Endodermal cell (in vitro differentiated cells): Measurements from ENCODE around the gene PLA2G15. TPM values are rescaled to one million over a fixed set of nuclear protein-coding genes. Genes with fewer than 3 reads are reported as not detected.
A peak's percentile ranks its signal among the peaks of the same experiment; 100 is the strongest.

Experiments used
- DNase-seq: peaks from one replicate; pipeline ENCODE4 v3.0.0-alpha.2; 2017
- H3K27ac ChIP-seq: 2 replicates; pipeline ENCODE4 v1.5.1; 2013; ENCODE audit warnings: mild to moderate bottlenecking, low read depth, low read length, moderate library complexity
- H3K27me3 ChIP-seq: 2 replicates; pipeline ENCODE4 v1.6.1; 2013; ENCODE audit warnings: mild to moderate bottlenecking, low read length, moderate library complexity; ENCODE audit not compliant: insufficient read depth, control insufficient read depth, poor library complexity, severe bottlenecking
- H3K36me3 ChIP-seq: 2 replicates; pipeline ENCODE4 v1.7.0; 2013; ENCODE audit warnings: mild to moderate bottlenecking, low read length, moderate library complexity; ENCODE audit not compliant: control insufficient read depth, insufficient read depth
- H3K4me1 ChIP-seq: one replicate; pipeline ENCODE4 v1.7.0; 2013; ENCODE audit warnings: low read length; ENCODE audit not compliant: control insufficient read depth, insufficient read depth
- H3K4me3 ChIP-seq: 2 replicates; pipeline ENCODE4 v1.5.1; 2013; ENCODE audit warnings: mild to moderate bottlenecking, low read length, moderate library complexity
- H3K9ac ChIP-seq: 2 replicates; pipeline ENCODE4 v1.6.1; 2013; ENCODE audit warnings: mild to moderate bottlenecking, low read length, moderate library complexity; ENCODE audit not compliant: poor library complexity, severe bottlenecking; ENCODE audit errors: extremely low read depth
- H3K9me3 ChIP-seq: 2 replicates; pipeline ENCODE4 v1.6.1; 2013; ENCODE audit warnings: mild to moderate bottlenecking, low read length, moderate library complexity; ENCODE audit not compliant: control insufficient read depth
- H3K27ac Mint-ChIP-seq: 2 replicates; pipeline ENCODE4 v1.8.0; 2020; ENCODE audit warnings: mixed read lengths
- H3K27me3 Mint-ChIP-seq: 2 replicates; pipeline ENCODE4 v1.8.0; 2021; ENCODE audit warnings: mild to moderate bottlenecking, mixed read lengths; ENCODE audit not compliant: insufficient read depth
- H3K36me3 Mint-ChIP-seq: 2 replicates; pipeline ENCODE4 v1.8.0; 2020; ENCODE audit warnings: low read depth, mixed read lengths
- H3K4me1 Mint-ChIP-seq: 2 replicates; pipeline ENCODE4 v1.8.0; 2020; ENCODE audit warnings: mixed read lengths
- H3K4me3 Mint-ChIP-seq: 2 replicates; pipeline ENCODE4 v1.8.0; 2020; ENCODE audit warnings: mild to moderate bottlenecking, moderate library complexity, mixed read lengths
- H3K9me3 Mint-ChIP-seq: 2 replicates; pipeline ENCODE4 v1.8.0; 2020; ENCODE audit warnings: mild to moderate bottlenecking, mixed read lengths
- WGBS, 2 experiments: methylation state at CpG; one replicate each; pipeline versions ENCODE4 v1.1.5 to v1.1.7; 2013; ENCODE audit warnings: missing lambda C conversion rate in 2 of 2, mixed read lengths in 1 of 2; ENCODE audit not compliant: insufficient coverage in 1 of 2, insufficient read length in 1 of 2; 5-methylcytosine and 5-hydroxymethylcytosine counted together
- total RNA-seq, 2 donors: library from RNA; stranded (reverse); fragmentation: NEBNext Ultra II Directional in 1 of 2; extraction: Animal tissue kit (Norgen Biotek cat#: 25700) in 1 of 2; gene quantifications; 2 replicates in 1 of 2; 3 replicates in 1 of 2; pipeline ENCODE4 v1.2.1, GENCODE V29; 2021
- TF ChIP-seq, protein P1 (sequence below): fragments of 200-600 bp; sonication (generic); conservative IDR thresholded peaks from 2 replicates; pipeline ENCODE4 v1.5.0; 2021; ENCODE audit warnings: antibody characterized with exemption, mild to moderate bottlenecking

Gene PLA2G15
- total RNA-seq, 2 donors from 2014 or later = 8.7 to 10.0 TPM

DNA sequence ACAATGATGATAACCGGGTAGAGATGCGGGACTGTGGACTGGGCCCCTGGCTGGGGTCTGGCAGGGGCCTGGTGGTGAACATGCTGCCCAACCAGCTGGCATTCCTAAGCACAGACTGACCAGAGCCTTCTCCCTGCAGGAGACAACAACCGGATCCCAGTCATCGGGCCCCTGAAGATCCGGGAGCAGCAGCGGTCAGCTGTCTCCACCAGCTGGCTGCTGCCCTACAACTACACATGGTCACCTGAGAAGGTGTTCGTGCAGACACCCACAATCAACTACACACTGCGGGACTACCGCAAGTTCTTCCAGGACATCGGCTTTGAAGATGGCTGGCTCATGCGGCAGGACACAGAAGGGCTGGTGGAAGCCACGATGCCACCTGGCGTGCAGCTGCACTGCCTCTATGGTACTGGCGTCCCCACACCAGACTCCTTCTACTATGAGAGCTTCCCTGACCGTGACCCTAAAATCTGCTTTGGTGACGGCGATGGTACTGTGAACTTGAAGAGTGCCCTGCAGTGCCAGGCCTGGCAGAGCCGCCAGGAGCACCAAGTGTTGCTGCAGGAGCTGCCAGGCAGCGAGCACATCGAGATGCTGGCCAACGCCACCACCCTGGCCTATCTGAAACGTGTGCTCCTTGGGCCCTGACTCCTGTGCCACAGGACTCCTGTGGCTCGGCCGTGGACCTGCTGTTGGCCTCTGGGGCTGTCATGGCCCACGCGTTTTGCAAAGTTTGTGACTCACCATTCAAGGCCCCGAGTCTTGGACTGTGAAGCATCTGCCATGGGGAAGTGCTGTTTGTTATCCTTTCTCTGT lies 14.0 kb downstream of the PLA2G15 start:
- Histone ChIP-seq H3K9me3 (no peaks in the 10 kb centered on the region), H3K27ac (no peak overlapping the region), H3K4me3 (no peak overlapping the region), H3K36me3 (no peaks in the 10 kb centered on the region), H3K27me3 (no peaks in the 10 kb centered on the region), H3K4me1 (no peaks in the 10 kb centered on the region), H3K9ac (no peak overlapping the region)
- 91 to 93% methylated on average over 24 to 27 of the region's 27 CpGs for WGBS, 2 experiments
- H3K27me3 Mint-ChIP-seq = peaks cover 2% of the 10 kb centered on the region
- TF ChIP-seq, protein P1, sequence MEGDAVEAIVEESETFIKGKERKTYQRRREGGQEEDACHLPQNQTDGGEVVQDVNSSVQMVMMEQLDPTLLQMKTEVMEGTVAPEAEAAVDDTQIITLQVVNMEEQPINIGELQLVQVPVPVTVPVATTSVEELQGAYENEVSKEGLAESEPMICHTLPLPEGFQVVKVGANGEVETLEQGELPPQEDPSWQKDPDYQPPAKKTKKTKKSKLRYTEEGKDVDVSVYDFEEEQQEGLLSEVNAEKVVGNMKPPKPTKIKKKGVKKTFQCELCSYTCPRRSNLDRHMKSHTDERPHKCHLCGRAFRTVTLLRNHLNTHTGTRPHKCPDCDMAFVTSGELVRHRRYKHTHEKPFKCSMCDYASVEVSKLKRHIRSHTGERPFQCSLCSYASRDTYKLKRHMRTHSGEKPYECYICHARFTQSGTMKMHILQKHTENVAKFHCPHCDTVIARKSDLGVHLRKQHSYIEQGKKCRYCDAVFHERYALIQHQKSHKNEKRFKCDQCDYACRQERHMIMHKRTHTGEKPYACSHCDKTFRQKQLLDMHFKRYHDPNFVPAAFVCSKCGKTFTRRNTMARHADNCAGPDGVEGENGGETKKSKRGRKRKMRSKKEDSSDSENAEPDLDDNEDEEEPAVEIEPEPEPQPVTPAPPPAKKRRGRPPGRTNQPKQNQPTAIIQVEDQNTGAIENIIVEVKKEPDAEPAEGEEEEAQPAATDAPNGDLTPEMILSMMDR = no peak
- H3K36me3 Mint-ChIP-seq = peaks cover 4% of the 10 kb centered on the region
- no peaks in the 10 kb centered on the region for H3K4me1 Mint-ChIP-seq
- no peaks in the 10 kb centered on the region for H3K9me3 Mint-ChIP-seq
- no peak overlapping the region for H3K4me3 Mint-ChIP-seq
- no peak for DNase-seq
- no peak overlapping the region for H3K27ac Mint-ChIP-seq

DNA sequence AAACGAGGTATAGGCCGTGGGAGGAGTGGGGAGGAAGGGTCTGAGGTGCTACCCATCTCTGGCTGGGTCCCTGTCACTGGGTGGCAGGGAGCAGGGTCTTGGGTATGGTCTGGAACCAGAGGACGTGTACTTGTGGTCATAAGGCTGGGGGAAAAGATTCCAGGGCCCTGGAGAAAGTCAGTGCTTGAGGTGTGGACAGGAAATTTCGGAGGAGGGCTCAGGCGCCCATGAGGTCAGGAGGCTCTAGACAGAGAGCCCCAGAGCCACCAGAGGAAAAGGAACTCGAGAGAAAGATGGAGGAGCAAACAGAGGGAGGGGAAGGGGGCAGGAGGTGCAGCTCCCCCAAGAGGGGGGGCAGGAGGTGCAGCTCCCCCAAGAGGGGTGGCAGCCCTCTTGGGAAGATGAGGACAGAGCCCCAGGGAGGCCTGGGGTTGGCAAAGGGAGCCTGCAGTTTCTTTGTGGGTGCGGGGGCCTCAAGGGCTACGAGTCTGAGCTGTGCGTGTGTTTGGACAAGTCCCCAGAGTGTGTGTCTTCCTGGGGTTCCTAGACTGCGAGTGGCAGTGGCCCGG lies 18.5 kb downstream of the PLA2G15 start:
- WGBS, 2 experiments = 50 to 67% methylated on average over 7 to 11 of the region's 11 CpGs
- Mint-ChIP-seq H3K36me3 (no peaks in the 10 kb centered on the region), H3K9me3 (no peaks in the 10 kb centered on the region), H3K27ac (peak overlapping the region; percentile 88), H3K27me3 (peaks cover 2% of the 10 kb centered on the region), H3K4me1 (peaks cover 23% of the 10 kb centered on the region), H3K4me3 (peak overlapping the region; percentile 90)
- no peak overlapping the region for H3K27ac ChIP-seq
- no peaks in the 10 kb centered on the region for H3K27me3 ChIP-seq
- H3K4me3 ChIP-seq = peak overlapping the region; percentile 73
- DNase-seq = no peak
- H3K36me3 ChIP-seq = peaks cover 3% of the 10 kb centered on the region
- TF ChIP-seq, protein P1 = no peak
- peaks cover 9% of the 10 kb centered on the region for H3K4me1 ChIP-seq
- peak overlapping the region; percentile 82 for H3K9ac ChIP-seq
- no peaks in the 10 kb centered on the region for H3K9me3 ChIP-seq

DNA sequence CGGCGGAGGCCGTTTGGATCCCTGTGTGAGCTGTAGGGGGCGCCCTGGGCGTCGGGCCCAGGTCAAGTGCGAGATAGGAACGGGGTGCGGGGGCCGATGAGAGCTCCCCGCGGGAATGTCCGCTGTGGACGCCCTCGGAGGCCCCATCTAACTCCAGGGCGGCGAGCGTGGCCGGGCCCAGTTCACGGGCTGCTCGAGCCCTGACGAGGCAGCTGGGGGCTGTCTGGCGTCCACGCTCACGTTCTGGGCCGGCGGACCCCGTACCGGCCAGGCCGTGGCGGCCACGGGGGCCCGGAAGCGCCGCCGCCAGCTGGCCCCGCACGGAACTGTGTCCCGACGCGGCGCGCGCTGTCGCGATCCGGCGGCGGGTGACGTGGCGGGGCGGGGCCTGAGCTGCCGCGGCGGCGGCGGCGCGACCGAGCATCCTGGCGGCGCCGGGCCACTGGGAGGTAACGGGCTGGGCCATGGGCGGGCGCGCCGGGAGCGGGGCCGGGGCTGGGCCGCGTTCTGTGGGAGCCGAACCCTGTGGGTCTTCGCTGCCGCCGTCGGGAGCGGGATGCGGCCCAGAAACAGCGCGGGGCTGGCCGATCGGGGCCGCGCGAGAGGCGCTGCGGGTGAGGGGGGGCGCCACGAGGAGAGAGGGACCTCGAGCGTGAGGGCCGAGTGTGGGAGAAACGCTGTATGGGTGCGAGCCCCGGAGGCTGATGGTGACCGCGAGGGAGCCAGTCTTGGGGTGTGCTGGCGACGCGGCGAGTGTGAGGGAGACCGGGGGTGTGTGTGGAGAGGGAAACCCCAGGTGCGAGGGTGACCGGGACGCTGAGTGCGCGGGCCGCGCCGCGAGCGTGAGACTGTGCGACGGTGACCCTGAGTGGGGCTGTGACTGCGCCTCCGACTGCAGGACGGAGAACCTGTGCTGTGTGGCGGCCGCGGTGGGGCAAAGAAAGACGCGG lies 19.2 kb downstream of the PLA2G15 start, which contains the start of gene SLC7A6:
Gene SLC7A6, plus strand, starts transcription at position 399 of the 950 bp plus-strand sequence. CDS start 10,201 bp downstream, outside the sequence.
- peak; percentile 91 for DNase-seq

More for the DNA sequence above, 19.2 kb downstream of the PLA2G15 start, which contains the start of gene SLC7A6:
- peak within 1 kb of the TSS; percentile 80 for H3K4me3 ChIP-seq
- H3K9me3 ChIP-seq = no peaks in the 10 kb centered on the region
- H3K36me3 Mint-ChIP-seq = peaks cover 5% of the 10 kb centered on the region
- 0% methylated on average over 43 to 123 of the region's 123 CpGs for WGBS, 2 experiments
- H3K27ac Mint-ChIP-seq = peak within 1 kb of the TSS; percentile 95
- peaks cover 9% of the 10 kb centered on the region for H3K4me1 ChIP-seq
- peak within 1 kb of the TSS; percentile 69 for H3K27ac ChIP-seq
- H3K4me1 Mint-ChIP-seq = peaks cover 30% of the 10 kb centered on the region
- no peaks in the 10 kb centered on the region for H3K27me3 ChIP-seq
- no peaks in the 10 kb centered on the region for H3K9me3 Mint-ChIP-seq
- peak within 1 kb of the TSS; percentile 90 for H3K4me3 Mint-ChIP-seq
- TF ChIP-seq, protein P1 = peak; percentile 93
- H3K27me3 Mint-ChIP-seq = peaks cover 2% of the 10 kb centered on the region
- H3K36me3 ChIP-seq = peaks cover 3% of the 10 kb centered on the region
- peak within 1 kb of the TSS; percentile 97 for H3K9ac ChIP-seq
